HepG2 (cell line): ENCODE measurements around the gene PSMD8. TPM values are rescaled to one million over a fixed set of nuclear protein-coding genes. Genes with fewer than 3 reads are reported as not detected.

Experiments
- AKNA ChIP-seq: sonication (generic); formaldehyde crosslinking; IDR thresholded peaks from 2 replicates; pipeline ENCODE4 v1.4.0; 2020; ENCODE audit warnings: missing genetic modification reagents, borderline replicate concordance
- BCL3 ChIP-seq: sonication (generic); formaldehyde crosslinking; IDR thresholded peaks from 2 replicates; pipeline ENCODE4 v1.5.1; 2020; ENCODE audit warnings: mild to moderate bottlenecking, missing genetic modification reagents, moderate library complexity
- JUNB ChIP-seq: sonication (generic); formaldehyde crosslinking; IDR thresholded peaks from 2 replicates; pipeline ENCODE4 v1.8.0; 2022; ENCODE audit warnings: missing genetic modification reagents, mild to moderate bottlenecking, borderline replicate concordance
- MEIS1 ChIP-seq: sonication (generic); formaldehyde crosslinking; IDR thresholded peaks from 2 replicates; pipeline ENCODE4 v1.9.0; 2021; ENCODE audit warnings: mild to moderate bottlenecking, missing genetic modification reagents, moderate library complexity, borderline replicate concordance
- MYNN ChIP-seq: sonication (generic); formaldehyde crosslinking; IDR thresholded peaks from 2 replicates; pipeline ENCODE4 v1.4.0; 2020; ENCODE audit warnings: mild to moderate bottlenecking, low read depth, missing genetic modification reagents
- NCOA1 ChIP-seq: sonication (generic); formaldehyde crosslinking; IDR thresholded peaks from 2 replicates; pipeline ENCODE4 v1.9.0; 2021; ENCODE audit warnings: missing genetic modification reagents
- NFRKB ChIP-seq: fragments of 450-650 bp; IDR thresholded peaks from 2 replicates; pipeline ENCODE4 v1.6.1; 2017
- PCBP1 ChIP-seq: fragments of 200-400 bp; formaldehyde crosslinking; IDR thresholded peaks from 2 replicates; pipeline ENCODE4 v1.6.1; 2017; ENCODE audit warnings: mild to moderate bottlenecking, low read depth, low read length, borderline replicate concordance
- RARG ChIP-seq: sonication (generic); formaldehyde crosslinking; IDR thresholded peaks from 2 replicates; pipeline ENCODE4 v1.4.0; 2020; ENCODE audit warnings: low read depth, mild to moderate bottlenecking, missing genetic modification reagents
- SMYD3 ChIP-seq: sonication (generic); formaldehyde crosslinking; IDR thresholded peaks from 2 replicates; pipeline ENCODE4 v1.8.1; 2023; ENCODE audit warnings: mild to moderate bottlenecking, missing genetic modification reagents
- THAP9 ChIP-seq: sonication (generic); formaldehyde crosslinking; IDR thresholded peaks from 2 replicates; pipeline ENCODE4; 2020; ENCODE audit warnings: missing genetic modification reagents, mild to moderate bottlenecking, borderline replicate concordance
- ZFX ChIP-seq: sonication (generic); formaldehyde crosslinking; IDR thresholded peaks from 2 replicates; pipeline ENCODE4 v1.4.0; 2020; ENCODE audit warnings: mild to moderate bottlenecking, low read depth, missing genetic modification reagents, moderate library complexity
- ZFY ChIP-seq: sonication (generic); formaldehyde crosslinking; IDR thresholded peaks from 2 replicates; pipeline ENCODE4 v1.4.0; 2020; ENCODE audit warnings: missing genetic modification reagents
- ZMYM2 ChIP-seq: sonication (generic); formaldehyde crosslinking; IDR thresholded peaks from 2 replicates; pipeline ENCODE4 v1.8.0; 2022; ENCODE audit warnings: mild to moderate bottlenecking, missing genetic modification reagents
- ZNF143 ChIP-seq: sonication (generic); formaldehyde crosslinking; IDR thresholded peaks from 2 replicates; pipeline ENCODE4 v1.4.0; 2020; ENCODE audit warnings: missing genetic modification reagents
- ZNF761 ChIP-seq: sonication (generic); formaldehyde crosslinking; conservative IDR thresholded peaks from 2 replicates; pipeline ENCODE4 v1.4.0; 2020; ENCODE audit warnings: mild to moderate bottlenecking, missing genetic modification reagents
- polyA plus RNA-seq, 8 experiments: library from polyadenylated mRNA; depleted of rRNA in 3 of 8; stranded (reverse) in 7 of 8; unstranded in 1 of 8; fragments of >200 nt; fragmentation: Illumina TruSeq in 4 of 8; extraction: Trizol in 4 of 8; gene quantifications; 2 replicates each; pipeline versions ENCODE4 v1.2.1 to v1.2.3, GENCODE V29; 2011 to 2016; ENCODE audit warnings: low read depth in 4 of 8, missing spikeins in 1 of 8, mixed read lengths in 1 of 8; ENCODE audit not compliant: insufficient read depth in 1 of 8
- total RNA-seq, 5 experiments: library from RNA; depleted of rRNA; stranded (reverse); fragments of >200 nt; fragmentation: Illumina TruSeq; extraction: Trizol; gene quantifications; 2 replicates each; pipeline ENCODE4 v1.2.3, GENCODE V29; 2016; ENCODE audit warnings: low read depth in 1 of 5
- TF ChIP-seq, protein P1 (sequence below): sonication (generic); formaldehyde crosslinking; IDR thresholded peaks from 2 replicates; pipeline ENCODE4 v1.9.0; 2021; ENCODE audit warnings: missing genetic modification reagents, borderline replicate concordance

The PSMD8 gene
- total and polyA plus RNA-seq, 2 of the 13 experiments (the other 11 are each of a cell fraction or from before 2014, with no cell fraction given), result 162 to 296 TPM

- TF ChIP-seq THAP9 (CRISPR knock-in tag) (peak; percentile 67; the same call in 1 of the 2 replicates), JUNB (CRISPR knock-in tag) (no peak; the same call in 1 of the 2 replicates), ZNF761 (CRISPR knock-in tag) (peak; percentile 76), PCBP1 (no peak), ZNF143 (peak; percentile 43; the same call in 1 of the 2 replicates), MYNN (CRISPR knock-in tag) (peak; percentile 20; the same call in 1 of the 2 replicates), SMYD3 (CRISPR knock-in tag) (0 out of 2 replicates have a peak, but pooled peaks have one; percentile 69), ZFX (CRISPR knock-in tag) (peak; percentile 57), AKNA (CRISPR knock-in tag) (no peak), RARG (CRISPR knock-in tag) (no peak), MEIS1 (CRISPR knock-in tag) (peak; percentile 76; the same call in 1 of the 2 replicates), ZFY (CRISPR knock-in tag) (peak; percentile 74), ZMYM2 (CRISPR knock-in tag) (no peak; the same call in 1 of the 2 replicates), NCOA1 (CRISPR knock-in tag) (peak; percentile 93), NFRKB (no peak), BCL3 (CRISPR knock-in tag) (peak; percentile 87)
- TF ChIP-seq, protein P1, sequence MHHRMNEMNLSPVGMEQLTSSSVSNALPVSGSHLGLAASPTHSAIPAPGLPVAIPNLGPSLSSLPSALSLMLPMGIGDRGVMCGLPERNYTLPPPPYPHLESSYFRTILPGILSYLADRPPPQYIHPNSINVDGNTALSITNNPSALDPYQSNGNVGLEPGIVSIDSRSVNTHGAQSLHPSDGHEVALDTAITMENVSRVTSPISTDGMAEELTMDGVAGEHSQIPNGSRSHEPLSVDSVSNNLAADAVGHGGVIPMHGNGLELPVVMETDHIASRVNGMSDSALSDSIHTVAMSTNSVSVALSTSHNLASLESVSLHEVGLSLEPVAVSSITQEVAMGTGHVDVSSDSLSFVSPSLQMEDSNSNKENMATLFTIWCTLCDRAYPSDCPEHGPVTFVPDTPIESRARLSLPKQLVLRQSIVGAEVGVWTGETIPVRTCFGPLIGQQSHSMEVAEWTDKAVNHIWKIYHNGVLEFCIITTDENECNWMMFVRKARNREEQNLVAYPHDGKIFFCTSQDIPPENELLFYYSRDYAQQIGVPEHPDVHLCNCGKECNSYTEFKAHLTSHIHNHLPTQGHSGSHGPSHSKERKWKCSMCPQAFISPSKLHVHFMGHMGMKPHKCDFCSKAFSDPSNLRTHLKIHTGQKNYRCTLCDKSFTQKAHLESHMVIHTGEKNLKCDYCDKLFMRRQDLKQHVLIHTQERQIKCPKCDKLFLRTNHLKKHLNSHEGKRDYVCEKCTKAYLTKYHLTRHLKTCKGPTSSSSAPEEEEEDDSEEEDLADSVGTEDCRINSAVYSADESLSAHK (CRISPR knock-in tag), result 0 out of 2 replicates have a peak, but pooled peaks have one; percentile 48
Observed at GRCh38 chr19:38402967-38403674, 28.8 kb downstream of the PSMD8 start, which contains the start of gene FAM98C (continued).
